Activated T-helper 2 cell treated with anti-CD3 and anti-CD28 coated beads, Interferon-gamma antibody, Interleukin-2, Interleukin-4, amounts not matched to agents 10 μg/mL and 5 μg/mL and 100 μg/mL, durations not matched to agents 14 hours and 24 hours and 36 hours (primary cell): ENCODE results near the gene ZNF423. TPM values are rescaled to one million over a fixed set of nuclear protein-coding genes. Genes with fewer than 3 reads are reported as not detected.

Source experiments
- DNase-seq: peaks from one replicate; pipeline ENCODE4 v3.0.0; 2021; ENCODE audit warnings: low spot score
- H3K27ac Mint-ChIP-seq: one replicate; pipeline ENCODE4 v1.8.0; 2021; ENCODE audit warnings: mixed read lengths
- H3K27me3 Mint-ChIP-seq: one replicate; pipeline ENCODE4 v1.8.0; 2021; ENCODE audit warnings: low read depth, mixed read lengths
- H3K36me3 Mint-ChIP-seq: one replicate; pipeline ENCODE4 v1.8.0; 2021; ENCODE audit warnings: low read depth, mixed read lengths
- H3K4me1 Mint-ChIP-seq: one replicate; pipeline ENCODE4 v1.8.0; 2021; ENCODE audit warnings: low read depth, mixed read lengths
- H3K4me3 Mint-ChIP-seq: one replicate; pipeline ENCODE4 v1.8.0; 2021; ENCODE audit warnings: low read depth, mild to moderate bottlenecking, moderate library complexity, mixed read lengths
- H3K9me3 Mint-ChIP-seq: one replicate; pipeline ENCODE4 v1.8.0; 2021; ENCODE audit warnings: mixed read lengths
- intact Hi-C: fragments of 100-400 bp; cut with micrococcal nuclease; formaldehyde crosslinking; loops from one replicate; pipeline ENCODE4 v1.15.1; 2023
- total RNA-seq: library from RNA; stranded (reverse); gene quantifications from 2 replicates; pipeline ENCODE4 v1.2.3, GENCODE V29; 2022

ZNF423 gene
- total RNA-seq, 1 donor from 2014 or later = not detected

GRCh38 chr16:49592546-49593423 lies 263.1 kb downstream of the ZNF423 start:
- H3K27ac Mint-ChIP-seq = no peak overlapping the region
- H3K36me3 Mint-ChIP-seq = no peaks in the 10 kb centered on the region

GRCh38 chr16:49590166-49590871 lies 265.6 kb downstream of the ZNF423 start:
- Mint-ChIP-seq H3K27ac (no peak overlapping the region), H3K9me3 (no peaks in the 10 kb centered on the region), H3K36me3 (no peaks in the 10 kb centered on the region), H3K4me3 (no peak overlapping the region), H3K4me1 (no peaks in the 10 kb centered on the region), H3K27me3 (peaks cover 7% of the 10 kb centered on the region)
- no peak for DNase-seq
- intact Hi-C loops = no loop called here

More at GRCh38 chr16:49592546-49593423, 263.1 kb downstream of the ZNF423 start:
- peaks cover 9% of the 10 kb centered on the region for H3K27me3 Mint-ChIP-seq
- intact Hi-C loops = loop anchor here (2.0 kb wide), 1 partner anchor 184 kb away; no protein-coding TSS in a partner anchor
- no peak overlapping the region for H3K4me3 Mint-ChIP-seq
- H3K4me1 Mint-ChIP-seq = peaks cover 2% of the 10 kb centered on the region
- H3K9me3 Mint-ChIP-seq = no peaks in the 10 kb centered on the region
- no peak for DNase-seq

GRCh38 chr16:49589544-49590031 lies 266.3 kb downstream of the ZNF423 start:
- H3K36me3 Mint-ChIP-seq = no peaks in the 10 kb centered on the region
- H3K4me3 Mint-ChIP-seq = no peak overlapping the region
- no peaks in the 10 kb centered on the region for H3K4me1 Mint-ChIP-seq
- no peak overlapping the region for H3K27ac Mint-ChIP-seq
- H3K27me3 Mint-ChIP-seq = peaks cover 7% of the 10 kb centered on the region
- DNase-seq = no peak
- H3K9me3 Mint-ChIP-seq = no peaks in the 10 kb centered on the region
- intact Hi-C loops = no loop called here

- intact Hi-C loops = no loop called here
- H3K9me3 Mint-ChIP-seq = no peaks in the 10 kb centered on the region
- DNase-seq = no peak
- H3K27me3 Mint-ChIP-seq = peaks cover 3% of the 10 kb centered on the region
- H3K27ac Mint-ChIP-seq = no peak overlapping the region
- no peak overlapping the region for H3K4me3 Mint-ChIP-seq
- no peaks in the 10 kb centered on the region for H3K4me1 Mint-ChIP-seq
- no peaks in the 10 kb centered on the region for H3K36me3 Mint-ChIP-seq
Measured at GRCh38 chr16:49588729-49589384, 267.1 kb downstream of the ZNF423 start.

- DNase-seq = no peak
- H3K36me3 Mint-ChIP-seq = no peaks in the 10 kb centered on the region
- H3K4me1 Mint-ChIP-seq = no peaks in the 10 kb centered on the region
- no peak overlapping the region for H3K27ac Mint-ChIP-seq
- peaks cover 3% of the 10 kb centered on the region for H3K27me3 Mint-ChIP-seq
- no peak overlapping the region for H3K4me3 Mint-ChIP-seq
- no peaks in the 10 kb centered on the region for H3K9me3 Mint-ChIP-seq
- intact Hi-C loops = no loop called here
Measured at GRCh38 chr16:49588026-49588425, 267.9 kb downstream of the ZNF423 start.

GRCh38 chr16:49587511-49587910 lies 268.4 kb downstream of the ZNF423 start:
- H3K4me3 Mint-ChIP-seq = no peak overlapping the region
- no peaks in the 10 kb centered on the region for H3K4me1 Mint-ChIP-seq
- H3K9me3 Mint-ChIP-seq = no peaks in the 10 kb centered on the region
- no peaks in the 10 kb centered on the region for H3K36me3 Mint-ChIP-seq
- H3K27me3 Mint-ChIP-seq = peaks cover 2% of the 10 kb centered on the region
- DNase-seq = no peak
- H3K27ac Mint-ChIP-seq = no peak overlapping the region
- intact Hi-C loops = no loop called here

- Mint-ChIP-seq H3K4me1 (no peaks in the 10 kb centered on the region), H3K27me3 (peaks cover 5% of the 10 kb centered on the region), H3K9me3 (no peaks in the 10 kb centered on the region), H3K36me3 (no peaks in the 10 kb centered on the region), H3K4me3 (no peak overlapping the region), H3K27ac (no peak overlapping the region)
- intact Hi-C loops = no loop called here
- no peak for DNase-seq
Measured at GRCh38 chr16:49586466-49587450, 269.2 kb downstream of the ZNF423 start.

- H3K9me3 Mint-ChIP-seq = no peaks in the 10 kb centered on the region
- no peak for DNase-seq
- intact Hi-C loops = no loop called here
- H3K4me1 Mint-ChIP-seq = no peaks in the 10 kb centered on the region
- no peaks in the 10 kb centered on the region for H3K36me3 Mint-ChIP-seq
- no peak overlapping the region for H3K27ac Mint-ChIP-seq
- H3K27me3 Mint-ChIP-seq = peaks cover 5% of the 10 kb centered on the region
- no peak overlapping the region for H3K4me3 Mint-ChIP-seq
Measured at GRCh38 chr16:49585143-49585832, 270.6 kb downstream of the ZNF423 start.

- H3K4me1 Mint-ChIP-seq = no peaks in the 10 kb centered on the region
- H3K27me3 Mint-ChIP-seq = peaks cover 5% of the 10 kb centered on the region
- no peaks in the 10 kb centered on the region for H3K36me3 Mint-ChIP-seq
- intact Hi-C loops = no loop called here
- no peak overlapping the region for H3K4me3 Mint-ChIP-seq
- no peaks in the 10 kb centered on the region for H3K9me3 Mint-ChIP-seq
- H3K27ac Mint-ChIP-seq = no peak overlapping the region
- no peak for DNase-seq
Measured at GRCh38 chr16:49583911-49584310, 272.0 kb downstream of the ZNF423 start.

- no peaks in the 10 kb centered on the region for H3K36me3 Mint-ChIP-seq
- H3K27me3 Mint-ChIP-seq = peaks cover 5% of the 10 kb centered on the region
- no peak overlapping the region for H3K4me3 Mint-ChIP-seq
- no peaks in the 10 kb centered on the region for H3K9me3 Mint-ChIP-seq
- intact Hi-C loops = no loop called here
- DNase-seq = no peak
- no peak overlapping the region for H3K27ac Mint-ChIP-seq
- H3K4me1 Mint-ChIP-seq = no peaks in the 10 kb centered on the region
Measured at GRCh38 chr16:49581630-49582298, 274.1 kb downstream of the ZNF423 start.

GRCh38 chr16:49580751-49581303 lies 275.1 kb downstream of the ZNF423 start:
- H3K9me3 Mint-ChIP-seq = no peaks in the 10 kb centered on the region
- intact Hi-C loops = no loop called here
- H3K36me3 Mint-ChIP-seq = no peaks in the 10 kb centered on the region
- no peak overlapping the region for H3K27ac Mint-ChIP-seq
- peaks cover 5% of the 10 kb centered on the region for H3K27me3 Mint-ChIP-seq
- H3K4me1 Mint-ChIP-seq = no peaks in the 10 kb centered on the region
- no peak for DNase-seq
- H3K4me3 Mint-ChIP-seq = no peak overlapping the region
